ENCODE measurements around the gene TTC21B.

Gene TTC21B

GRCh38 chr2:165953655-165954606 lies at the start of gene TTC21B (continued):
- TF ChIP-seq, protein P1, sequence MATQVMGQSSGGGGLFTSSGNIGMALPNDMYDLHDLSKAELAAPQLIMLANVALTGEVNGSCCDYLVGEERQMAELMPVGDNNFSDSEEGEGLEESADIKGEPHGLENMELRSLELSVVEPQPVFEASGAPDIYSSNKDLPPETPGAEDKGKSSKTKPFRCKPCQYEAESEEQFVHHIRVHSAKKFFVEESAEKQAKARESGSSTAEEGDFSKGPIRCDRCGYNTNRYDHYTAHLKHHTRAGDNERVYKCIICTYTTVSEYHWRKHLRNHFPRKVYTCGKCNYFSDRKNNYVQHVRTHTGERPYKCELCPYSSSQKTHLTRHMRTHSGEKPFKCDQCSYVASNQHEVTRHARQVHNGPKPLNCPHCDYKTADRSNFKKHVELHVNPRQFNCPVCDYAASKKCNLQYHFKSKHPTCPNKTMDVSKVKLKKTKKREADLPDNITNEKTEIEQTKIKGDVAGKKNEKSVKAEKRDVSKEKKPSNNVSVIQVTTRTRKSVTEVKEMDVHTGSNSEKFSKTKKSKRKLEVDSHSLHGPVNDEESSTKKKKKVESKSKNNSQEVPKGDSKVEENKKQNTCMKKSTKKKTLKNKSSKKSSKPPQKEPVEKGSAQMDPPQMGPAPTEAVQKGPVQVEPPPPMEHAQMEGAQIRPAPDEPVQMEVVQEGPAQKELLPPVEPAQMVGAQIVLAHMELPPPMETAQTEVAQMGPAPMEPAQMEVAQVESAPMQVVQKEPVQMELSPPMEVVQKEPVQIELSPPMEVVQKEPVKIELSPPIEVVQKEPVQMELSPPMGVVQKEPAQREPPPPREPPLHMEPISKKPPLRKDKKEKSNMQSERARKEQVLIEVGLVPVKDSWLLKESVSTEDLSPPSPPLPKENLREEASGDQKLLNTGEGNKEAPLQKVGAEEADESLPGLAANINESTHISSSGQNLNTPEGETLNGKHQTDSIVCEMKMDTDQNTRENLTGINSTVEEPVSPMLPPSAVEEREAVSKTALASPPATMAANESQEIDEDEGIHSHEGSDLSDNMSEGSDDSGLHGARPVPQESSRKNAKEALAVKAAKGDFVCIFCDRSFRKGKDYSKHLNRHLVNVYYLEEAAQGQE (tag by site-specific recombination; IDR thresholded peaks at IDR 0.05), result peak; percentile 28; the same call in 1 of the 2 replicates
- TF ChIP-seq ZBTB6 (tag by site-specific recombination; IDR thresholded peaks at IDR 0.05) (peak; percentile 98), ZNF692 (tag by site-specific recombination; IDR thresholded peaks at IDR 0.05) (peak; percentile 69), ZBTB48 (tag by site-specific recombination; IDR thresholded peaks at IDR 0.05) (peak; percentile 98), ZBTB10 (tag by site-specific recombination; IDR thresholded peaks at IDR 0.05) (peak; percentile 31; the same call in 1 of the 2 replicates), ZNF26 (tag by site-specific recombination; IDR thresholded peaks at IDR 0.05) (no peak), ZNF670 (tag by site-specific recombination; IDR thresholded peaks at IDR 0.05; ENCODE audit: low read depth) (no peak), REPIN1 (tag by site-specific recombination; IDR thresholded peaks at IDR 0.05; ENCODE audit: low read depth) (no peak), ZNF112 (tag by site-specific recombination; IDR thresholded peaks at IDR 0.05) (no peak), ZNF155 (tag by site-specific recombination; IDR thresholded peaks at IDR 0.05) (no peak), ZNF558 (tag by site-specific recombination; IDR thresholded peaks at IDR 0.05) (no peak), ZBTB44 (tag by site-specific recombination; IDR thresholded peaks at IDR 0.05) (no peak), ZBTB1 (tag by site-specific recombination; IDR thresholded peaks at IDR 0.05) (no peak), ZNF664 (tag by site-specific recombination; IDR thresholded peaks at IDR 0.05) (no peak), ZNF830 (tag by site-specific recombination; IDR thresholded peaks at IDR 0.05; ENCODE audit: low read depth) (no peak), YY2 (tag by site-specific recombination; IDR thresholded peaks at IDR 0.05) (peak; percentile 59; the same call in 1 of the 2 replicates), ZNF2 (tag by site-specific recombination; IDR thresholded peaks at IDR 0.05) (peak; percentile 81), BCL11A (tag by site-specific recombination; IDR thresholded peaks at IDR 0.05; ENCODE audit: low read depth) (0 out of 2 replicates have a peak, but pooled peaks have one; percentile 21), ZNF335 (tag by site-specific recombination; conservative IDR thresholded peaks at IDR 0.05) (peak; percentile 88), ZNF600 (tag by site-specific recombination; IDR thresholded peaks at IDR 0.05) (peak; percentile 93)
- TF ChIP-seq, protein P2, sequence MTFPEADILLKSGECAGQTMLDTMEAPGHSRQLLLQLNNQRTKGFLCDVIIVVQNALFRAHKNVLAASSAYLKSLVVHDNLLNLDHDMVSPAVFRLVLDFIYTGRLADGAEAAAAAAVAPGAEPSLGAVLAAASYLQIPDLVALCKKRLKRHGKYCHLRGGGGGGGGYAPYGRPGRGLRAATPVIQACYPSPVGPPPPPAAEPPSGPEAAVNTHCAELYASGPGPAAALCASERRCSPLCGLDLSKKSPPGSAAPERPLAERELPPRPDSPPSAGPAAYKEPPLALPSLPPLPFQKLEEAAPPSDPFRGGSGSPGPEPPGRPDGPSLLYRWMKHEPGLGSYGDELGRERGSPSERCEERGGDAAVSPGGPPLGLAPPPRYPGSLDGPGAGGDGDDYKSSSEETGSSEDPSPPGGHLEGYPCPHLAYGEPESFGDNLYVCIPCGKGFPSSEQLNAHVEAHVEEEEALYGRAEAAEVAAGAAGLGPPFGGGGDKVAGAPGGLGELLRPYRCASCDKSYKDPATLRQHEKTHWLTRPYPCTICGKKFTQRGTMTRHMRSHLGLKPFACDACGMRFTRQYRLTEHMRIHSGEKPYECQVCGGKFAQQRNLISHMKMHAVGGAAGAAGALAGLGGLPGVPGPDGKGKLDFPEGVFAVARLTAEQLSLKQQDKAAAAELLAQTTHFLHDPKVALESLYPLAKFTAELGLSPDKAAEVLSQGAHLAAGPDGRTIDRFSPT (tag by site-specific recombination; IDR thresholded peaks at IDR 0.05), result no peak
- TF ChIP-seq, protein P3, sequence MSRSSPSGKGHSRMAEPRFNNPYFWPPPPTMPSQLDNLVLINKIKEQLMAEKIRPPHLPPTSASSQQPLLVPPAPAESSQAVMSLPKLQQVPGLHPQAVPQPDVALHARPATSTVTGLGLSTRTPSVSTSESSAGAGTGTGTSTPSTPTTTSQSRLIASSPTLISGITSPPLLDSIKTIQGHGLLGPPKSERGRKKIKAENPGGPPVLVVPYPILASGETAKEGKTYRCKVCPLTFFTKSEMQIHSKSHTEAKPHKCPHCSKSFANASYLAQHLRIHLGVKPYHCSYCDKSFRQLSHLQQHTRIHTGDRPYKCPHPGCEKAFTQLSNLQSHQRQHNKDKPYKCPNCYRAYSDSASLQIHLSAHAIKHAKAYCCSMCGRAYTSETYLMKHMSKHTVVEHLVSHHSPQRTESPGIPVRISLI (tag by site-specific recombination; IDR thresholded peaks at IDR 0.05), result peak; percentile 85
